NCI-H128 (cell line): ENCODE data around the gene HMGCS2.
A peak's percentile ranks its signal among the peaks of the same experiment; 100 is the strongest.
"Not testable (repeated sequence)": the region's sequence is repeated elsewhere in the genome, so short reads cannot be mapped to it uniquely, and the experiment has no call there.

Source experiments
- DNase-seq: peaks from one replicate; lab custom pipeline; 2025; ENCODE audit not compliant: unreplicated experiment; lab: John Stamatoyannopoulos, UW

HMGCS2 gene

DNA sequence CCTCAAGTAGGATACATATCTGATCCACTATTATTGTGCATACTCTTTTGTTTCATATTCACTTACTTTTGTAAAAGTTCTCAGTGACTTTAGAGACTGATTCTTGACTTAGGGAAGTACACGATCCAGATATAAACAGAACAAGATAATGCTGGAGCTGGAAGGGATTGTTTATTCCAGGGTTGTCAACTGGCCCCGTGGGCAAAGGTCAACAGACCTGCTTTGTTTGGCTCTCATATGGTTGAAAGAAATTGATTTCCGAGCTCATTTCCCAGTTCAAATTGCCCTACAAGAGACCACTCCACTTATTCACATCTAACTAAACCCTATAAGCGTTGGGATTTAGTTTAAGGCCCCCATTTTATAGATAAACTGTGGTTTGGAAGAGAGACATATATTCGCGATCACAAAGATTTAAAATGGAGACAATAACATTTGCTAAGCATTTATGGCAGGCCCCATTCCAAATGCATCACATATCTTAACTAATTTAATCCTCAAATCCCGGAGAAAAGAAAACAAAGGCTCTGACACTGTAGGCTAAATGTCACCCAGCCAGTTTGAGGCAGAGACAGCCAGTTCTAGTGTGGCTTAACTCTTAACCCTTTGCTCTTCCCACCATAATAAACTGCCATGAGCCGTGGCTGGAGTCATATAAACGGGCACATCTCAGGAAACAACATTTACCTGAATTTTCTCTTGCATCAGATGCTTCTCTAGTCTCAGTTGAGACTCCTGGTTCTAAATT, 21.9 kb upstream of the HMGCS2 start:
- DNase-seq: no peak

DNA sequence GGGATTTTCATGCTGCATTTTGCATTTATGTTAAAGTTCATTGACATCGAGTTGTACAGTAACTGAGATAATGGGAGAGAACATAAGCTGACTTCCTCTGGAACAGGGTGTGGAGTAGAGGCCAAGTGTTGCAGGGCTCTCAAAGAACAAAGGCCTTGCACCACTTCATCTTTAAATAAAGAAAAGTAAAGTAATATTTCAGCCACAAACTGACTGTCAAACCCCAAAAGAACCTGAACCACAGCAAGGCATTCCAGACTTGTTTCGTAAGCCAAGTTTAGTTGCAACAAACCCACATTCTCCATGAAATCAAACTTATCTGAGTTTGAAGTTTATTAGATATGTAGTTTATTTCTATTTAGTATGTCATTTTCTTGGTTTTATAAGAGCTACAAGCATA, 19.1 kb upstream of the HMGCS2 start:
- no peak for DNase-seq

DNA sequence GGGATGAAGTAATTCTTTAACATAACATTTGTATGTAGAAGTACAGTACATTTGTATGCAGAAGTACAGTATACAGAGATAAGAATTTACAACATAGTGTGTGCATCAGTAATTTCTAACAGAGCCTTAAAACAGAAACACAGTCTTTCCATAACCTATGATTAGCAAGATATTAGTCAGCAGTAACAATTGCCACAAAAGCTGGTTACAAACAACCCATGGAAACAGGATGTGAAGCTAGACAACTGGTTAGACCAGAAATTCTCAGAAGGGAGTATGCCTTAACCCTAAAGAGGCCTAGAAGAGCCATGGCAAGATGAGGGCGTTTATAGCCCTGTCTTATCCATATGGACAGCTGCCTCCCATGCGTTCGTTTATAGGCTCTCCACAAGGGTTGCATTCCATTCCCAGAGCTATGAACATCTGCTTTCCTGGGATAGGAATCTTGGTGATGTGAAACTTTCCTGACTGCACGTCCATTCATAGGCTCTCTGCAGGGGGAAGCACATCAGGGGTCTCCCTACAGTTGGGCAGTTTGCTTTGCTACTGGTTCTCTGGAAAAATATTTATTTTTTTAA, 17.9 kb upstream of the HMGCS2 start:
- DNase-seq: not testable (repeated sequence)

DNA sequence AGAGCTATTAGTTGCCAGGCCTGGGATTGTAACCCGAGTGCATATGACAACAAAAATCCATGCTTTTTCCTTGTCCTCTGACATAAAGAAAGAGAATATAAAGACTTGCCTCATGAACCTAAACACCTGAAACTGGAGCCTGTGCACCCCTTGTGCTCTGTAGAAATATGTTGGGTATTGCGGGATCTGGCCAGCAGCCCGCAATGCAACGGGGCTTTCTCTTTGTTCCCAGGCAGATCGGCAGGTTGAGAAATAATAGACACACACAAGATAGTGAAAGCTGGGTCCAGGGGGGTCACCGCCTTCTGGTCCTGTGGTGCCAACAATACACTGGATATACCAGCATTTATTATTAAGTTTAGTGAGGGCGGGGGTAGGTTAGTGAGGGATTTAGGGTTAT, 17.3 kb upstream of the HMGCS2 start:
- not testable (repeated sequence) for DNase-seq

DNA sequence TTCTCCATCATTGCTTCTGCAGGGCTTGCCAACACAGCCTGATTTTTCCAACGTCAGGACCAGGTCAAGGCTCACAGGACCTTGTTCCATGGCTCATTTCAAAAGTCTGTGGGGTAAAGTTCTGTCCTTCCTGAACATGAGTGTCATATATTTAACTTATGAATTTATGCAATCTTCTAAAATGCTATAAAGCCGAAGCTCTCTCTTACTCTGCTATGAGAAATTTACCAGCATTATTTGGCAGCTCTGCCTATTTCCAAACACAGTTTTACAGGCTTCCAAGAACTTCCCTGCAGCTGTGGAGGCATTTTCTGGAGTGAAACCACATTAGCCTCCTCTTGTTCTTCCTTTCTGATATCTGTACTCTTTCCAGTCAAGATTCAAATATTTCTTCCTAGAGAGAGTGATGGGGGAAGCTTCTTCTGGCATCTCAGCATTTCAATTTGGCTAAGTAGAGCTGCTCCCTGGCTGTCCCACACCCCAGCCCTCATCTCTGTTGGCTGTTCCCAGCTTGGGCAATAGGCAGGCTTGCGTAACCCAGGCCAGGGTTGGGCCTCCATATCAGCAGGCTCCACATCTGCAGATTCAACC, 15.6 kb upstream of the HMGCS2 start:
- DNase-seq: no peak

DNA sequence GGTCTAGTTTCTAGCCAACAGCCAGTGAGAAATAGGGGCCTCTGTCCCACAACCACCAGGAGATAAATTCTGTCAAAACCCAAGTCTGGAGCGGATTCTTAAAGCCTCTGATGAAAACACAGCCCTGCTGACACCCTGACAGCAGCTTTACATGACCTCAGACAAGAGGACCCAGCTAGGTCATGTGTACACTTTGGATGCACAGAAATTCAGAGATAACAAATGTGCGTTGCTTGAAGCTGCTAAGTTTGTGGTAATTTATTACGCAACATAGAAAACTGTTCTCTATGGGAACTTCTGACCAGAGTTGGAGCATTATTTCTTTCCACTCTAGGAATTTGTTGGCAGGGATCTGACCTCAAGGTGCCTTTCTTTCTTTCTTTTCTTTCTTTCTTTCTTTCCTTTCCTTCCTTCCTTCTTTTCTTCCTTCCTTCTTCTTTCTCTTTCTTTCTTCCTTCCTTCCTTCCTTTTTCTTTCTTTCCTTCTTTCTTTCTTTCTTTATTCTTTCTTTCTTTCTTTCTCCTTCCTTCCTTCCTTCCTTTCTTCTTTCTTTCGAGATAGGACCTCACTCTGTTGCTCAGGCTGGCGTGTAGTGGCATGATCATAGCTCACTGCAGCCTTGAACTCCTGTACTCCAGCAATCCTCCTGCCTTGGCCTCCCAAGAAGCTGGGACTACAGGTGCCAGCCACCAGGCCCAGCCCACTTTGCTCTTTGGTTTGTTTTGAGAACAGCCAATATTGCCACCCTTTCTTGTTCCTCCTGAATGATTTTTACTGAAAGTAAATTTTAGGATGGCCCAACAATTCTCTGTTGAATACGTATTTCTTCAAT, 14.9 kb upstream of the HMGCS2 start:
- no peak for DNase-seq

DNA sequence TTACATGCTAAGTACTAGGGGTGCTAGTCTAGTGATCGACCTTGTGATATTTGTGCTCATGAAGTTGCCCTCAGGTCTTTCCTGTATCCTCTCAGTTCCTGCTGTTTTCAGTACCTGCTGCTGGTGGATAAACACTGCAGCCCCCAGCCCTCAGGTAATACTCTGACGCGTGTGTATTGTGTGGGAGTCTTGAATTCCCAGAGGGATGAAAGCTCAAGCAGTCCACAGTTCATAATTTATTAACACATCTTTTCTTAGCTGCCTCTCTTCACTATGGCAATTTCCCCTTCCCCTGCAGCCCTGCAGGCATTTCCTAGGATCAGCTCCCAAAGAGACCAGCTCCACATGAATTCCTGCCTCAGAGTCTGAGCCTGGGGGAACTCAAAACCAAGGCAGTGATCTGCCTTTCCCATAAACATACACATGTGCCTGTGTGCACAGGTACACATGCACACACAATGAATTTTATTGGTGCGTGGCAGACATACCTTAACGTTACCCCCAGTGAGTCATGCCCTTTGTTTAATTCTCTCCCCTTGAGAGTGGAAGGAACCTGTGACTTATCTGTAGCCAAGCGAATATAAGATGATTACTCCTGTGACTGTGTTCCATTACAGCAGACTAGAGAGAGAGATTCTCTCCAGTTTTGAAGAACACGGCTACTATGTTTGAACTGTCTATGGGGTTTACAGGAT, 14.1 kb upstream of the HMGCS2 start:
- DNase-seq: no peak

DNA sequence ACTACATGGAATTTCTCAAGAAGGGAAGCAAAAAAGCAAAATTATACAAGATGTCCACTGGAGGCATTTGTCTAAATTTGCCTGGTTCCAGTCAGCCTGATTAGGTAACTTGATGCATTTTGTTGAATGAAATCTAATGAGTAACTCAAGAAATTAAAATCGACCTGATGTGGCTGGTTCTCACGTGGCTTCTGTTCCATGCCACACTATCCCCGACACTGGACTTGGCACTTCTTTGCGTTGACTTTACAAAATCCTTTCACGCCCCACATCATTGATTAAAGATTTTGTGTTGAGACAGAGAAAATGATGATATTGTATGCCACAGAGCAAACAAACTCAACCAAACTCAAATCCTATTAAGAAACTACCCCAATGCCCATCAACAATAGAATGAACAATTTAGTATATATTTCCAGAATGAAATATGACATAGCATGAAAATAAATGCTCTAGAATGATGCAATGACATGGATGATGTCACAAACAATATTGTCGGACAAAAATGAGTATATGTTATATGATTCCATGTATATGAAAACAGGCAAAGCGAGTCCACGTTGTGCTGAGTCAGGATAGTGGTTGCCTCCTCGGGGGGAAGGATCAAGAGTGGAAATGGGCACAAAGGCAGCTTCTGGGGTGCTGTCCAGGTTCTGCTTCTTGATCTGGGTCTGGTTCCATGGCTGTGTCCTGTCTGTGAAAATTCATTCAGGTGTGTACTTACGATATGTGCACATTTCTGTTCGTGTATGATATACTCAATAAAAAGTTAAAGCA, 12.9 kb upstream of the HMGCS2 start:
- no peak for DNase-seq

DNA sequence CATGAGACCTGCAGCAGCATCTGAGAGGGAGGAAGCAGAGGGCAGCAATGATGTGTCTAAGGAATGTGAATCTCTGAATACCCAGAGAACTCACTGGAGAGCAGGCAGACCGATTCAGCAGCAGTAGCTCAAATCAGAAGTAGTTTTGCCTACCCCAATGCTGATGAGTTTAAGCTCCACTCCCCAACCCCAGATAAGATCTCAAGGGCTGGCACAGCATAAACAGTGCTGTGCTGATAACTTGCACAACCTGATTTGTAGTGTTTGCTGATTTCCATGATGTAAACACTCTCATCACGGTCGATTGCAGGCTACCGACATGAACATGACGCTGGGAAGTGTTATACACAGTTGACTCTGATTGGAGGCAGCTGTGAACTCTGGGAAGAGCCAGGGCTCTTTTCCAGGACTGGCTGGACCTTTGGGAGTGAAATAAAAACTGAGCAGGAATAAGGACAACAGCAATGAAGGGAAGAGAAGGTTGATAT, 11.2 kb upstream of the HMGCS2 start:
- peak; percentile 6 for DNase-seq

DNA sequence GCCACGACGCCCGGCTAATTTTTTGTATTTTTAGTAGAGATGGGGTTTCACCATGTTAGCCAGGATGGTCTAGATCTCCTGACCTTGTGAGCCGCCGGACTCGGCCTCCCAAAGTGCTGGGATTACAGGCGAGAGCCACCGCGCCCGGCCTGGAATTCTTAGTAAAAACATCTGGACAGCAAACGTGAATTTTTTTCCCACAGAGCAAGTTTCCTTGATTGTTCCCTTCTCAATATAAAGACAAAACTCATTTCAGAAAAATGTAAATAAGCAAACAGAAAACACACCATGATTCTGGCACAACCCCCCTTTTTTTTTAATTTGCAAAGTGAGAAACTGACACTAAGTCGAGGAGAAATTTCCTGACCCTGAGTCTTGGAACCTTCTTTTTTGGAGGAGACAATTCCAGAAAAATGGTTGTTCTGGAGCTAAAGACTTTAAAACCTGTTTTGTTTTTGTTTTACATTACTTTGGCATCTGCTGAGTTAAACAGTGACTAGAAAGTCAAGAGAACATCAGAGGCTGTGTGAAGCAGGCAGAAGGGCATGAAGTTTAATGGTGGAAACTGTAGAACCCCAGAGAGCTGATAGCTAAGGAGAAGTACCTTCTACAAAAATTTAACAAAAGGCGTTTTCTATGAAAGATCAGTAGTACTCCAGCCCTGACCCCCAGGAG, 10.3 kb upstream of the HMGCS2 start:
- no peak for DNase-seq

DNA sequence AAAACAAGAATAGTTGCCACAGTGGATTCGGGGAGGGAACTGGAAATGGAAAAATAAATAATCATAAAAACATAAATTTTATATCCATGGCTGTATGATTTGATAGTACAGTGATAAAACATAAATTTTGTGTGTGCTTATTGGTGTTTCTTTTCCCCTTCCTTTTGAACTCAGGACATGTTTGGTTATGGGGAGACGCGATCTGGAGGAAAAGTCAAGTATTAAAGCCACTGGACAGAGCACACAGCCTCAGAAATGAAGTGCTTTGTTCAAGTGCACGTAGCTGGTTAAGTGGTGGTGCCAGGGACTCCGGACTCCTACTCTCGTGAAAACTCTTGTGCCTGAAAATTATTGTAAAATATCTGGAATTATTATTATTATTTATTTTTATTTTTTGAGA, 9.7 kb upstream of the HMGCS2 start:
- no peak for DNase-seq

DNA sequence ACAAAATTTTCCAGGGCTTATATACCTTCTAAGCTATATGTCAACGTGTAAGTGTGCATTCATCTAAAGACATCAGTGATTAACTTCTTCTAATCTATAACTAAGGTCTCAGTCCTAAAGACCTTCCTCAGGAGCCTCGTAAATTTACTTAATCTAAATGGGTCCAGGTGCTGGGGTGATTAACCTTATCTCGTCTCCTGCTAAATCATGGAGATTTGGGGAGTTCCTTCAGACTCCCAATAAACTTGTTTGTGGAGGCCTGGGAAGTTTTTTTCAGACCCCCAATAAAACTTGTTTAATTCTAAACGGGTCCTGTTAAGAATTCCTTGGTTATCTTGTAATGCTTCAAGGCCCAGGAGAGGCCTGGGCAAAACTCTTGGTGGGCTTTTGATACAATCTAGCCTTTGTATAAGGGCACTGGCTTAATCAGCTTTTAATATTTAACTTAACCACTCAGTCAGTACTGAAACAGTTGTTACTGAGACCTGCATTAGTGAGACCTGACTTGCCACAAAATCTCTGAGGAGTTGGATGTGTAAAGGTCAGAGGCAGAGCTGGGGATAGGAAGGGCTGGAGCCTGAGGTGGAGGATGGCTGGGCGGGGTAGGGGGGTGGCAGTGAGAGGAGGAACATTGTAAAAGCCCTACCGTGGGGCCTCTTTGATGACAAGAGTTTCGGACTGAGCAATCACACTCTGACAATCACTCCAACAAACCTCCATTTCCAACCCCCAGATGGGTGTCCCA, 6.2 kb upstream of the HMGCS2 start:
- no peak for DNase-seq

DNA sequence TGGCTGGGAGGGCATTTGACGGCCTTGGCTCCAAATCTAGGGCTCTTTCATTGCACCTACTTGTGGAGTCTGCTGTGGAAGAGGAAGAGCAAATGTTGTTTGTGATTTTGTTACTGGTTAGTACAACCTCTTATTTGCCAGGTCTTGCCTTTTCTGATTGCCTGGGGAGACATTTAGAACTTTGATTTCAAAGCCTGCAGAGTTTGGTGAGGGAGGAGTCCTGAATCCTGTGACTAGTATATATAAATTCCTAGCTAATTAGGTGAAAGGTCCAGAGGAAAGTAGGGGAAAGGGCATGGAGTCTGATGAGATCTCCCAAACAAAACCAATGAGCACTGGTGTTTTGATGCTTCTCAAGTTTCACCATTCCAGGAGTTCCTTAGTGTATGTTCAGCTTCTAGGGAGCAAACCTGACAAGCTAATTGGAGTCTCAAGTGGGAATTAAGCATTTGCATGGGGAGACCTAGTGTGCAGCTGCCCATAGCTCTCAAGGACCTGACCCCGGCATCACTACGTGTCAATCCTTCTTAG, 5.1 kb upstream of the HMGCS2 start:
- DNase-seq: peak; percentile 11

DNA sequence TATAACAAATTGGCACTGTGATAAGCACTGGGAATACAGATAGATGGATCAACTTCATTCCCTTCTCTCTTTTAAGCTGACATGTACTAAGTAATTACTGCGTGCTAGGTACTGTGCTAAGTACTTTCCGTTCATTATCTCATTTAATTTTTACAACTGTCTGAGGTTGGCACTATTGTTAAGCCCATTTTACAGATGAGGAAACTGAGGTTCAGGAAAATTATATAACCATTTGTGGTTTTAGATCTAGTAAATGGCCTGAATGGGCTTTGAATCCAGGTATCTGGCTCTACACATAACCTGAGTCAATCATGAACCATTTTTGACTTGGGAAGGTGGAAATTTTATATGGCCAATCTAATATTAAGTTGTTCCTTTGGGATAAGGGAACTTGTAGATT, 3.6 kb upstream of the HMGCS2 start:
- DNase-seq: no peak

DNA sequence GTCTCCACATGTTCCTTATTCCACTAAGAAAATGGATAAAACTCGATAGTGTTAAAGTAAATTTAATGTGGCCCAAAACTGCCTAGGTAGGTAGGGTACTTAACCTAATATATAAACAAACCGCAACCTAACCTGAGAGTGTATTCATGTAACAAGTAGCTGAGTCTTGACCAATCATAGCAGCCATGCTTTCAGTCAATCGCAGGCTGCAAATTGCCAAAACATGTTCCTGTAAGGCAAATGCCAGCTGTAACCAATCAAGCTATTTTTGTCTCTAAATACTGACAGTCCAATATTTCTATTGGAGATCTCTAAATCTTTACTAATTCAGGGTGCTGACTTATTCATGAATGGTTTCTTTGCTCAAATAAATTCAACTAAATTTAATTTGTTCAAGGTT, 3.1 kb upstream of the HMGCS2 start:
- no peak for DNase-seq

DNA sequence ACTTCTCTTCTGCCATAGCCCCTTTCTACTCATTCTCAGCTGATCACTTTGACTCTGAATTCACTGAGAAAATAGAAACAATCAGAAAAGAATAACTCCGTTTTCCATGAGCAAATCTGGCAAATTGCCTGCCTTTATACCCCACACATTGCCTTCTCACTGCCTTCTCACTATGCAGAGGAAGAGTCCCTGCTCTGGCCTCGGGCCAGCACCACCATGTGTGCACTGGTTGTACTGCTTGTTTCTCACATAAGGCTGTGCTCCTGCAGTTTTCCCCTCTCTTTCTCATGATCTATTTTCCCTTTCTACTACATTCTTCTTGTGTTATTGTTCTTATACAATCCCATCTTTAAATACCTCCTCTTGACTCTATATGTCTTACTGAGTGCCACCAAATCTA, 2.3 kb upstream of the HMGCS2 start:
- no peak for DNase-seq

DNA sequence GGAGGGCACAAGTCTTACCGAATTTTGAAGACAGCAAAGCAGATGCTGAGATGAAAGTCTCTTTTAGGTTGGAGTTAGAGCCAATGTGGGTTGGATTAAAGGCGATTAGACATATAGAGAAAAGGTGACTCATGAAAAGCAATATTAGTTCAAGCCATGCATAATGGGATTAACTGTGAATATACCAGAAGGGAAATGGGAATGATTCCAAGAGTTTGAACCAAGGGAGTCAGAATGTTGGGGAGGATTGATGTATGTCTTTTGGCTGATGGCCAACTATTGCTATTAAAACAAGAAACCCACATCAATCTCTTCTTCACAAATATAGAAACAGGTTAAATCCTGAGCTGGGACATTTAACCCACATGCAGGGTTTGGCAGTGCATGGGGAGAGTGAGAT, 1.2 kb downstream of the HMGCS2 start:
- no peak for DNase-seq

DNA sequence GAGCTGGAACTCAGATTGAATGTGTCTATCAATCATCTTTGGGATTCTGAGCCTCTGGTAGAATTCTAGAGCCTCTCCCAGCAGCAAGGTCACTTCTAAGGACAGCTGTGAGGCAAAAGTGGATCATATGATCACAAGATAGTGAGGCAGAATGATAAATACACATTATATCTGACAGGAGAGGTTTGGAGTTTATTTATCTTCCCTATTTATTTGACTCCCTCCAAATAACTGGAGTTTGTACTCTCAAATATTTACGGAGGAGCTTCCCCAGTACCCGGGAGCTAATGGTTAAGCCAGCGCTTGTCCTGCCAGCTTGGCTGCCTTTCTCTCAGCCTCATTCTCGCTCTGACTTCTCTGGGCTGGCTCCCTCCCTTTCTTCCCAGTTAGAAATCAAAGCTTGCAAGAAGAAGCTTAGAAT, 2.3 kb downstream of the HMGCS2 start:
- DNase-seq: no peak

DNA sequence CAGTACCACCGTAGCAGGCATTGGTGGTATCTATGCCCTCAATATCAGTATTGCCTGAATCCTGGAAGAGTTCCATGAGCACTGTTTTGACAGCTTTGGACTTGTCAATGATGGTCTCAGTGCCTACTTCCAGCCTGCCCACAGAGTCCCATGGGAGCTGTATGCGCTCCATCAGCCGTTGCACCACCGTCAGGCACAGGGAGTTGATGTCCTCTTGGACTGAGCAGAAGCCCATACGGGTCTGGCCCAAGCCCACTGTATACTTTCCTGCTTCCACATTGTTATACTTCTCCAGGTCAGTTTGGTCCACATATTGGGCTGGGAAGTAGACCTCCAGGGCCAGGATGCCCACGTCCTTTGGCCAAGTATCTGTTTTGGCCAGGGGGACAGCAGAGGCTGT, 4.5 kb downstream of the HMGCS2 start:
- no peak for DNase-seq
